ENCODE results near the gene TMEM213. TPM values are rescaled to one million over a fixed set of nuclear protein-coding genes. Genes with fewer than 3 reads are reported as not detected.

TMEM213 gene
- total and polyA plus RNA-seq, 2 of the 8 experiments (the other 6 are each of a cell fraction or from before 2014, with no cell fraction given) = 0.21 to 0.67 TPM

DNA sequence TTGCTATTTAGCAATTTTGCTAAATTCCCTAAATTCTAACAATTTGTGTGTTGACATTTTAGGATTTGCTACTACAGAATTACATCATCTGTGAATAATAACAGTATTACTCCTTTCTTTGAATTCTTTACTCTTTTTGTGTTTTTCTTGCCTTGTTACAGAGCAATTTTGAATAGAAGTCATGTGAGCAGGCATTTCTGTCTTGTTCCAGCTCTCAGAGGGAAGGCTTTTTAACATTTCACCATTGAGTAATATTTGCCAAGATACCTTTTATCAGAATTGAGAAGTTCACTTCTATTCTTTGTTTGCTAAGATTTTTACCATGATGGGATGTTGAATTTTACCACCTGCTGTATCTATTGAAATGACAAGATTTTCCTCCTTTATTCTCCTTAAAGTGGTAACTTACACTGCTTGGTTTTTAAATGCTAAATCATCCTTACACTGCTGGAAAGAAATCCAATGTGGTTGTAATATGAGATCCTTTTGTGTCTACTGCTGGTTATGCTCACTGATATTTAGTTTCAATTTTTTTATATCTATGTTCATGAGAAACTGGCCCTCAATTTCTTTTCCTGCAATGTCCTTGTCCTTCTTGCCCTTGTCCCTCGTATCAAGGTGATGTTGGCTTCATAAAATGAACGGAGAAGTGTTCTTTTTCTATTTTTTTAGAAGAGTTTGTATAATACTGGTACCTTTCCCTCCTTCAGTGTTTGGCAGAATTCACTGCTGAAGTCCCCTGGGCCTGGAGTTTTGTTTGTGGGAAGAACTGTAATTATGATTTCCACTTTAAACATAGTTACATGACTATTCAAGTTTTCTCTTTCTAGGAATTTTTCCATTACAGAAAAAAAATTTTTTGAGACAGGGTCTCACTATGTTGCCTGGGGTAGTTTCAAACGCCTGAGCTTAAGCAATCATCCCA is 50.5 kb downstream of the TMEM213 start:
- no peak overlapping the region for H3K4me3 ChIP-seq (ENCODE audit: extremely low read depth in 1 of 4, insufficient read depth in 2 of 4, low read depth in 3 of 4, low read length in 4 of 4)
- H3K18ac ChIP-seq (ENCODE audit: extremely low read depth, low read length) = no peak overlapping the region
- no peak overlapping the region for H2AFZ ChIP-seq (ENCODE audit: low read length)
- H3K56ac ChIP-seq (replicated peaks; ENCODE audit: insufficient read length, low read depth, low read length) = no peak overlapping the region
- WGBS, 2 experiments (ENCODE audit: extremely low coverage in 1 of 2, insufficient coverage in 1 of 2, insufficient read length in 1 of 2, insufficient replicate concordance in 2 of 2, low coverage in 1 of 2, low lambda C conversion rate in 2 of 2, missing lambda C conversion rate in 1 of 2) = 86% methylated on average over 3 of the region's 3 CpGs; no CpG with 5 or more reads in 1 of the 2 experiments
- H2BK120ac ChIP-seq (replicated peaks; ENCODE audit: low read depth, low read length) = no peak overlapping the region
- H3K27ac ChIP-seq (ENCODE audit: low read depth, low read length) = no peak overlapping the region
- H3K36me3 ChIP-seq (ENCODE audit: control insufficient read depth in 2 of 4, insufficient read depth in 4 of 4, low read length in 3 of 4) = peaks cover 2 to 28% (median 9%) of the 10 kb centered on the region in 4 experiments; a peak in 7 of 8 replicates
- TF ChIP-seq TAF1 (IDR thresholded peaks at IDR 0.05; ENCODE audit: low read depth, low read length) (no peak), JUN (IDR thresholded peaks at IDR 0.05; ENCODE audit: low read depth, low read length) (no peak)
- H3K79me2 ChIP-seq (ENCODE audit: control insufficient read depth in 1 of 2, insufficient read depth in 2 of 2, low read length in 2 of 2) = no peaks in the 10 kb centered on the region
- no peak overlapping the region for H2BK5ac ChIP-seq (ENCODE audit: low read depth, low read length)
- no peak overlapping the region for H3K23ac ChIP-seq (ENCODE audit: insufficient read length)
- no peak overlapping the region for H2BK15ac ChIP-seq (ENCODE audit: low read length)
- no peaks in the 10 kb centered on the region for H3K23me2 ChIP-seq (ENCODE audit: low read depth, low read length)
- no peak overlapping the region for H4K8ac ChIP-seq (ENCODE audit: extremely low read depth, insufficient read depth, low read length)
- no peaks in the 10 kb centered on the region for H3K27me3 ChIP-seq (replicated peaks in 1 of 4; ENCODE audit: control insufficient read depth in 3 of 4, extremely low read depth in 1 of 4, insufficient read depth in 3 of 4, low read length in 3 of 4)
- H3K4me1 ChIP-seq (replicated peaks in 1 of 4; ENCODE audit: control insufficient read depth in 3 of 4, insufficient read depth in 4 of 4, low read length in 3 of 4) = peaks cover 0 to 3% (median 1%) of the 10 kb centered on the region in 4 experiments; a peak in 3 of 7 replicates
- H3K4me2 ChIP-seq (ENCODE audit: insufficient read depth in 1 of 2, low read depth in 2 of 2, low read length in 2 of 2) = no peak overlapping the region; a peak in 1 of 4 replicates
- H3K79me1 ChIP-seq (ENCODE audit: low read depth, low read length) = no peaks in the 10 kb centered on the region
- no peak overlapping the region for H3K4ac ChIP-seq (replicated peaks; ENCODE audit: insufficient read length, low read depth, low read length)
- no peak overlapping the region for H3K9ac ChIP-seq (replicated peaks in 1 of 4; ENCODE audit: extremely low read depth in 1 of 4, low read depth in 3 of 4, low read length in 3 of 4)
- no peak overlapping the region for H4K5ac ChIP-seq (ENCODE audit: insufficient read length, low read depth, low read length)
- H4K91ac ChIP-seq (replicated peaks; ENCODE audit: insufficient read length, low read length) = no peak overlapping the region
- ChIA-PET CTCF (ENCODE audit: partially characterized antibody) (no interaction called here), POLR2A (ENCODE audit: partially characterized antibody) (no interaction called here)
- H2BK20ac ChIP-seq (ENCODE audit: low read length) = no peak overlapping the region
- H2BK12ac ChIP-seq (ENCODE audit: low read depth, low read length) = no peak overlapping the region
- no peak overlapping the region for H3K14ac ChIP-seq (ENCODE audit: insufficient read length)
- peaks cover 0 to 3% of the 10 kb centered on the region in 2 experiments; a peak in 1 of 4 replicates for H3K9me3 ChIP-seq (ENCODE audit: insufficient read depth in 2 of 2, low read depth in 1 of 2, low read length in 1 of 2)
- no peaks in the 10 kb centered on the region for H4K20me1 ChIP-seq (replicated peaks in 1 of 2; ENCODE audit: control insufficient read depth in 1 of 2, insufficient read depth in 2 of 2, low read length in 2 of 2)
- DNase-seq (ENCODE audit: low read depth in 1 of 2, low spot score in 2 of 2) = no peak
- H2AK5ac ChIP-seq (ENCODE audit: low read depth, low read length) = no peak overlapping the region
- FAIRE-seq = no peak

Measured in H1 (cell line).